ENCODE data around the gene UTP15.

GRCh38 chr5:73529081-73529480 lies 36.5 kb upstream of the UTP15 start:
- no peak for TF ChIP-seq POLR2AphosphoS5 (IDR thresholded peaks at IDR 0.05; ENCODE audit: low read depth, low read length)
- TF ChIP-seq TAF1 (IDR thresholded peaks at IDR 0.05; ENCODE audit: borderline replicate concordance, insufficient read depth, low read length) = no peak
- TF ChIP-seq REST (IDR thresholded peaks at IDR 0.05; ENCODE audit: insufficient read depth in 1 of 2, low read depth in 2 of 2, low read length in 2 of 2) = no peak

Data from PFSK-1 (cell line).